ENCODE results near the gene SCN5A. TPM values are rescaled to one million over a fixed set of nuclear protein-coding genes. Genes with fewer than 3 reads are reported as not detected.

SCN5A gene
- total and polyA plus RNA-seq, 4 donors = 0.38 to 2.0 (median 0.61) TPM

GRCh38 chr3:38650248-38650951 is 913 bp upstream of the SCN5A start:
- Histone ChIP-seq H3K4me3 (ENCODE audit: low read length in 2 of 2) (no peak overlapping the region), H3K36me3 (ENCODE audit: control insufficient read depth in 1 of 2, insufficient read depth in 2 of 2, low read length in 1 of 2) (no peaks in the 10 kb centered on the region), H3K27me3 (ENCODE audit: control insufficient read depth in 1 of 2, insufficient read depth in 2 of 2, low read length in 1 of 2) (no peaks in the 10 kb centered on the region), H3K27ac (ENCODE audit: low read depth in 1 of 2, low read length in 2 of 2) (no peak overlapping the region), H3K9me3 (ENCODE audit: control insufficient read depth, low read length) (no peaks in the 10 kb centered on the region), H3K4me1 (ENCODE audit: control insufficient read depth in 1 of 2, insufficient read depth in 2 of 2, low read length in 2 of 2) (no peaks in the 10 kb centered on the region)
- ATAC-seq (ENCODE audit: low FRiP score) (no peak), DNase-seq (peak in 1 of 2 donors; percentile 62)
- WGBS, 2 donors = 69 to 75% methylated on average over 14 of the region's 14 CpGs
- intact Hi-C loops (cut with DNase I) = loop anchor here in 1 of 2 donors (5.0 kb wide), 1 partner anchor 128 kb away; no protein-coding TSS in a partner anchor

- WGBS, 2 donors = 11 to 14% methylated on average over 30 to 56 of the region's 56 CpGs
- intact Hi-C loops (cut with DNase I) = loop anchor here in 1 of 2 donors (5.0 kb wide), 1 partner anchor 193 kb away; no protein-coding TSS in a partner anchor
- peak overlapping the region; percentile 15 to 49 for H3K4me3 ChIP-seq (ENCODE audit: low read length in 2 of 2)
- no peak overlapping the region for H3K27ac ChIP-seq (ENCODE audit: low read depth in 1 of 2, low read length in 2 of 2)
- no peaks in the 10 kb centered on the region for H3K36me3 ChIP-seq (ENCODE audit: control insufficient read depth in 1 of 2, insufficient read depth in 2 of 2, low read length in 1 of 2)
- no peaks in the 10 kb centered on the region for H3K4me1 ChIP-seq (ENCODE audit: control insufficient read depth in 1 of 2, insufficient read depth in 2 of 2, low read length in 2 of 2)
- no peaks in the 10 kb centered on the region for H3K9me3 ChIP-seq (ENCODE audit: control insufficient read depth, low read length)
- H3K27me3 ChIP-seq (ENCODE audit: control insufficient read depth in 1 of 2, insufficient read depth in 2 of 2, low read length in 1 of 2) = no peaks in the 10 kb centered on the region
- ATAC-seq (ENCODE audit: low FRiP score) (no peak), DNase-seq (peak in 1 of 2 donors; percentile 77)
Observed at GRCh38 chr3:38648659-38649499, 608 bp downstream of the SCN5A start.

GRCh38 chr3:38648024-38648658 is 1.3 kb downstream of the SCN5A start:
- WGBS, 2 donors = 95 to 97% methylated on average over 7 of the region's 7 CpGs
- Histone ChIP-seq H3K4me3 (ENCODE audit: low read length in 2 of 2) (no peak overlapping the region), H3K4me1 (ENCODE audit: control insufficient read depth in 1 of 2, insufficient read depth in 2 of 2, low read length in 2 of 2) (no peaks in the 10 kb centered on the region), H3K27ac (ENCODE audit: low read depth in 1 of 2, low read length in 2 of 2) (no peak overlapping the region), H3K27me3 (ENCODE audit: control insufficient read depth in 1 of 2, insufficient read depth in 2 of 2, low read length in 1 of 2) (no peaks in the 10 kb centered on the region), H3K9me3 (ENCODE audit: control insufficient read depth, low read length) (no peaks in the 10 kb centered on the region), H3K36me3 (ENCODE audit: control insufficient read depth in 1 of 2, insufficient read depth in 2 of 2, low read length in 1 of 2) (no peaks in the 10 kb centered on the region)
- ATAC-seq (ENCODE audit: low FRiP score) = no peak
- intact Hi-C loops (cut with DNase I) = loop anchor here in 1 of 2 donors (5.0 kb wide), 1 partner anchor 194 kb away; no protein-coding TSS in a partner anchor
- DNase-seq = no peak

DNA sequence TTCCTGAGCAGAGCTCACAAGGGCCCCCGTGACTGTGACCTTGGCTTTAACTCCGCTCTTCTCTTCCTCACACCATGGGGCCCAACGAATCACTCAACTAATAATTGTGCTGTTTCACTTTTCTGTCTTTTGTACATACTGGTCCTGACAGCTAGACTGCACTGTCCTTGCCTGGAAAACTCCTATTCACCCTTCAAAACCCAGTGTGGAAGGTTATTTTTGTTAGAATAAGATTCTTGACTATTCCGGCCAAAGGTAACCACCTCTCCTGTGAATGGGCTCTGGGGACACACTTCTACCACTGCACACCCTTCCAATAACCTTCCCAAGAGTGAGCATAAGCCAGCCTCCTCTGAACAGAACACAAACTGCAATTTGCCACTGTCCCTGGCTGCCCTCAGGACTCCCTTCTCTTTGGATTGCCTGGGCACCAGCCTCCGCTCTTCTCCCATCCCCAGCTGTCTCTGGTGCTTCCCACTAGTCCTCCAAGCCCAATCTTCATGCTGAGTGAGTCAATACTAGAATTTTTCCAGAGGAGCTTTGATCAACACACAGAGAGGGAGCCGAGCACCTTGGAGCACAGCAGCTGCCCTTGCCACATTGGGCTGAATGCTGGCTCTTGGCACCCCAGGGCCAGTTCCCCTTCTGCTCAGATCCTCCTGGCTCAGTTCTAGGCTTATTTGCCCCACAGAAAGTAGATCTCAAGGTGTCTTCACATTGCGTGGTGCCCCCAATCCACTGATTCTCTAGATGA is 2.1 kb downstream of the SCN5A start:
- Histone ChIP-seq H3K27ac (ENCODE audit: low read depth in 1 of 2, low read length in 2 of 2) (no peak overlapping the region), H3K9me3 (ENCODE audit: control insufficient read depth, low read length) (no peaks in the 10 kb centered on the region), H3K4me3 (ENCODE audit: low read length in 2 of 2) (no peak overlapping the region), H3K36me3 (ENCODE audit: control insufficient read depth in 1 of 2, insufficient read depth in 2 of 2, low read length in 1 of 2) (no peaks in the 10 kb centered on the region), H3K4me1 (ENCODE audit: control insufficient read depth in 1 of 2, insufficient read depth in 2 of 2, low read length in 2 of 2) (no peaks in the 10 kb centered on the region), H3K27me3 (ENCODE audit: control insufficient read depth in 1 of 2, insufficient read depth in 2 of 2, low read length in 1 of 2) (no peaks in the 10 kb centered on the region)
- DNase-seq (no peak), ATAC-seq (ENCODE audit: low FRiP score) (no peak)
- 85 to 88% methylated on average over 7 of the region's 7 CpGs for WGBS, 2 donors
- intact Hi-C loops (cut with DNase I) = loop anchor here in 1 of 2 donors (5.0 kb wide), 1 partner anchor 195 kb away; no protein-coding TSS in a partner anchor

GRCh38 chr3:38646630-38647029 is 2.9 kb downstream of the SCN5A start:
- no peak for ATAC-seq (ENCODE audit: low FRiP score)
- Histone ChIP-seq H3K36me3 (ENCODE audit: control insufficient read depth in 1 of 2, insufficient read depth in 2 of 2, low read length in 1 of 2) (no peaks in the 10 kb centered on the region), H3K4me1 (ENCODE audit: control insufficient read depth in 1 of 2, insufficient read depth in 2 of 2, low read length in 2 of 2) (no peaks in the 10 kb centered on the region), H3K9me3 (ENCODE audit: control insufficient read depth, low read length) (no peaks in the 10 kb centered on the region), H3K27ac (ENCODE audit: low read depth in 1 of 2, low read length in 2 of 2) (no peak overlapping the region), H3K27me3 (ENCODE audit: control insufficient read depth in 1 of 2, insufficient read depth in 2 of 2, low read length in 1 of 2) (no peaks in the 10 kb centered on the region), H3K4me3 (ENCODE audit: low read length in 2 of 2) (no peak overlapping the region)
- intact Hi-C loops (cut with DNase I) = loop anchor here in 1 of 2 donors (5.0 kb wide), 1 partner anchor 196 kb away; no protein-coding TSS in a partner anchor
- no peak for DNase-seq
- 64 to 67% methylated on average over 3 of the region's 3 CpGs for WGBS, 2 donors

GRCh38 chr3:38646062-38646461 is 3.4 kb downstream of the SCN5A start:
- intact Hi-C loops (cut with DNase I) = loop anchor here in 1 of 2 donors (5.0 kb wide), 1 partner anchor 196 kb away; no protein-coding TSS in a partner anchor
- DNase-seq (no peak), ATAC-seq (ENCODE audit: low FRiP score) (no peak)
- Histone ChIP-seq H3K9me3 (ENCODE audit: control insufficient read depth, low read length) (no peaks in the 10 kb centered on the region), H3K4me3 (ENCODE audit: low read length in 2 of 2) (no peak overlapping the region), H3K27me3 (ENCODE audit: control insufficient read depth in 1 of 2, insufficient read depth in 2 of 2, low read length in 1 of 2) (no peaks in the 10 kb centered on the region), H3K36me3 (ENCODE audit: control insufficient read depth in 1 of 2, insufficient read depth in 2 of 2, low read length in 1 of 2) (no peaks in the 10 kb centered on the region), H3K27ac (ENCODE audit: low read depth in 1 of 2, low read length in 2 of 2) (no peak overlapping the region), H3K4me1 (ENCODE audit: control insufficient read depth in 1 of 2, insufficient read depth in 2 of 2, low read length in 2 of 2) (no peaks in the 10 kb centered on the region)
- 88 to 91% methylated on average over 4 of the region's 4 CpGs for WGBS, 2 donors

- Histone ChIP-seq H3K4me1 (ENCODE audit: control insufficient read depth in 1 of 2, insufficient read depth in 2 of 2, low read length in 2 of 2) (no peaks in the 10 kb centered on the region), H3K36me3 (ENCODE audit: control insufficient read depth in 1 of 2, insufficient read depth in 2 of 2, low read length in 1 of 2) (no peaks in the 10 kb centered on the region), H3K27ac (ENCODE audit: low read depth in 1 of 2, low read length in 2 of 2) (no peak overlapping the region), H3K4me3 (ENCODE audit: low read length in 2 of 2) (no peak overlapping the region), H3K9me3 (ENCODE audit: control insufficient read depth, low read length) (no peaks in the 10 kb centered on the region), H3K27me3 (ENCODE audit: control insufficient read depth in 1 of 2, insufficient read depth in 2 of 2, low read length in 1 of 2) (no peaks in the 10 kb centered on the region)
- ATAC-seq (ENCODE audit: low FRiP score) (no peak), DNase-seq (no peak)
- intact Hi-C loops (cut with DNase I) = loop anchor here in 1 of 2 donors (5.0 kb wide), 1 partner anchor 197 kb away; no protein-coding TSS in a partner anchor
- WGBS, 2 donors = 74 to 79% methylated on average over 8 of the region's 8 CpGs
Observed at GRCh38 chr3:38645601-38646000, 3.9 kb downstream of the SCN5A start.

DNA sequence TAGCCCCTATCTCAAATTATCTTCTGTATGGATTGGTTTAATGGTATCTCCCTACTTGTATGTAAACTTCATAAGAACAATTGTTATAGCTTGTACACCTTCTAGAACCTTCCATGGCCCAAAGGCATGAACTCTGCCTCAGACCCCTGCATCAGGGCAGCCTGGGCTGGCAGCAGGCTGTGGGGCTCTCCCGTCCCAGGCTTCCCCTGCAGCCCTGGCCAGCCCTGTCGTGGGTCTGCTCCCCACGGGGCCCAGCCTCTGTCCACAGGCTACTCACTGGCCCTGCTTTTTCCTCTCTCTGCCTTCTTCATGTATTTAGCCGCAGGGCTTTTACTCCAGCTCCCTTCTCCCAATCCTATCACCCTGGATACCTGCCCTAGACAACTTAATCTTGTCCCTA is 4.4 kb downstream of the SCN5A start:
- Histone ChIP-seq H3K4me3 (ENCODE audit: low read length in 2 of 2) (no peak overlapping the region), H3K27ac (ENCODE audit: low read depth in 1 of 2, low read length in 2 of 2) (no peak overlapping the region), H3K27me3 (ENCODE audit: control insufficient read depth in 1 of 2, insufficient read depth in 2 of 2, low read length in 1 of 2) (no peaks in the 10 kb centered on the region), H3K36me3 (ENCODE audit: control insufficient read depth in 1 of 2, insufficient read depth in 2 of 2, low read length in 1 of 2) (no peaks in the 10 kb centered on the region), H3K9me3 (ENCODE audit: control insufficient read depth, low read length) (no peaks in the 10 kb centered on the region), H3K4me1 (ENCODE audit: control insufficient read depth in 1 of 2, insufficient read depth in 2 of 2, low read length in 2 of 2) (no peaks in the 10 kb centered on the region)
- intact Hi-C loops (cut with DNase I) = loop anchor here in 1 of 2 donors (5.0 kb wide), 1 partner anchor 197 kb away; no protein-coding TSS in a partner anchor
- no peak for DNase-seq
- ATAC-seq (ENCODE audit: low FRiP score) = no peak
- 66% methylated on average over 4 of the region's 4 CpGs for WGBS, 2 donors

Data from aorta (tissue), 5 donors.